RPMI7951 (cell line): ENCODE measurements around the gene VTI1A. TPM values are rescaled to one million over a fixed set of nuclear protein-coding genes. Genes with fewer than 3 reads are reported as not detected.

Source experiments
- DNase-seq: peaks from one replicate; pipeline ENCODE4 v3.0.0-alpha.2; 2012; ENCODE audit warnings: low read depth
- total RNA-seq: library from RNA; depleted of rRNA; stranded (reverse); fragments of >200 nt; shearing (Covaris generic); gene quantifications from 2 replicates; pipeline ENCODE4 v1.2.3, GENCODE V29; 2014

The VTI1A gene
- total RNA-seq, 1 experiment from 2014 or later = 22.9 TPM

DNA sequence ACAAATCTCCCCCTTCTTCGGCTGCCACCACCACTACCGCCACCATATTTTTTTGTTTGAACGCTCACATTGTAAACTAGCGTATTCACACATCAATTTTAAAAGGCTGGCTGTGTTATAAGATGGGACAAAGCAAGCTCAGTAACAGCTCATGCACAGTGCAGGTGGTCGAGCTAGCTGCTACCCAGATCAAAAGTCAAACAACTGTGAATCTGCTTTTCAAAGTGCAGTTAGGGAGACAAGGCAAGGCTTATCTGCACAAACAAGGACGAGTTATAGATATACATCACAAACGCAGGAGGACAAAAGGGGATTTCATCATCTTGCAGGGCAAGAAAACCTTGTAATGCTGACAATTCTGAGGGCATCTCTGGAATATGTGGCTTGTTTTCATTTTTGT, 231.6 kb downstream of the VTI1A start:
- DNase-seq = no peak

GRCh38 chr10:112678987-112679386, 232.0 kb downstream of the VTI1A start:
- no peak for DNase-seq

- no peak for DNase-seq
Observed at GRCh38 chr10:112679392-112679791, 232.4 kb downstream of the VTI1A start.

GRCh38 chr10:112680586-112680985, 233.6 kb downstream of the VTI1A start:
- no peak for DNase-seq

DNA sequence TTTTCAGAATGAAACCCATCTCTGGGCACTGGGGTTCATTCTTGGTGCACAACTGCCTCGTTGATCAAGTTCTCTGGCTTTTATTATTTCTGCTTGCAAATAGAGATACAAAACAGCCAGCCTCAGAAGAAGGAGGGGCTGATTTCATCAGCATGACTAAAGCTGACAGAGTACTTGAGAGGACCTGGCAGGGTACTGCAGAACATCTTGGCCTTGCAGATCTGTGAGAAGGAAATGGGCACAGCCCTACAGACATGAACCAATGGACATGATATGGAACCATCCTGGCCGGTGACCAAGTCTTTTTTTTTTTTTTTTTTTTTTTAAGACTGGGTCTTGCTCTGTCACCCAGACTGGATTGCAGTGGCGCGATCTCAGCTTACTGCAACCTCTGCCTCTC, 240.6 kb downstream of the VTI1A start:
- no peak for DNase-seq

DNA sequence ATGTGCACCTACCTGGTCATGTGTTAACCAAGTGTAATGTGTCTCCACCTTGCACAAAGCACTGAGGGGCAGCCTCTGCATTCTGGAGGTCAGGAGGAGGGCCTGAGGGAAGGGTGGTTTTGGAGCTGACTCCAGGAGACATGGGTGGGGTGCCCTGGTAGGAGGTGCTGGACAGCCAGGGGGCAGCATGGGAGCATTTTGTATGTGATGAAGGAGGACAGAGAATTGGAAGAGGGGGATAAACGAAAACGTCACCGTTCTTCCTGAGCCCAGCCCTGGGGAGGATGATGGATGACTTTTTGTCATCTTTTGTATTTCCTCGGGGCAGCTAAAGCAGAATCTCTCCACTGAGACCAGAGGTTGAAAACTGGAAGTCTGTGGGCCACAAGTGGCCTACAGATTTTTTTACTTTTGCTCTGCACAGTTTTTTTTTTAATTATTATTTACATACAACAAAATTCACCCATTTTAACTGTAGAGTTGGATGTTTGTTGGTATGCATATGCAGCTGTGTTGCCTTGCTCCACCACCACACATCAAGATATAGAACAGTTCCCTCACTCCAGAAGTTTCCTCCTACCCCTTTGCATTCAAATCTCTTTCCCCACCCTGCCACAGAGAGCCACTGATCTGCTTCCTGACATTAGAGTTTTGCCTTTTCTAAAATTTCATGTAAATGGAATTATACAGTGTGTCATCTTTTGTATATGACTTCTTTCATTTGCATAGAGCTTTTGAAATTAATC, 242.5 kb downstream of the VTI1A start:
- DNase-seq = peak; percentile 7

DNA sequence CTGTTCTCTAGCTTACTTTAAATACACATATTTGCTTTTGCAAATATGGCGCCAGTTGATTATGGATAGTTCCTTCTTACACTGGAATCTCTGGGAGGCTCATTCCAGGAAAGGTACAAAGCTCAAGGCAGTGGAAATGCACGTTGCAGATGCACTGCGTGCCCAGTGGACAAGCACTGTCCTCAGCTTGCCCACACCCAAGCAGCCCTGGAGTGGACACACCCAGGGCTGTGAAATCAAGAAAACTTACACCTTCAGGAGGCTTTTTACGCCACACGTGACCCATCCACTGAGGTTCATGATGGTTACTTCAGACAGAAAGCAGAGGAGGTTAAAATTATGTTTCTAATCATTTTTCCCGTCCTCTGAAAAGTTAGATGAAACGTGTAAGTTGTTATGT, 248.5 kb downstream of the VTI1A start:
- no peak for DNase-seq

GRCh38 chr10:112696592-112696991, 249.6 kb downstream of the VTI1A start:
- DNase-seq = no peak

DNA sequence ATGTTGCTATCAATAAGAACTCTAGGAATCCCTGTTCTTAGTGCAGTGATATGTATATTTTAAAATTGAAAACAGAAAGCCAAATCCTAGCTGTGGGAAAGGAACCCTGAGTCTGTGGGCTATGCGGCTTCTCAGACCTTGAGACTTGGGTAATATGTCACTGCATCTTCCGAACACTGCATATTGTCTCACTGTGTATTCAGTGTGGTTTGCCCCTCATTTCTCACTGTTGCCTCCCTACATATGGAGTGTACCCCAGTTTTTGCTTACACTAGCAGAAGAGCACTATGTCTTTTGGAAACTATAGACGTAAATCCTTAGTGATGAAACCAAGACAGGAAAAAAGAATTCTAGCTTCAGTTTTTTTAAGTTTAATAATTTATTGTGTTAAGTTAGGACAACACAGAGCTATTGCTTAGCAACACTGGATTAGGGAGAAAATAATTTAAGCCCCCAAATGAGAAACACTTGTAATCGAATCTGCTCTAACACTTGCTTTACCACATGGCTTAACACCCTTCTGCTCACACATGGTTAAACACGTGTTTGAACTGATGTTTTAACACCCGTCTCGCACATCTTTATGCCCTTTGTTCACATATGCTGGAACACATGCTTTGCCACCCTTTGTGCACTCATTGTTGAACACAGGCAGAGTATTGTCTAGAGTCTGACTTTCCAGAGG, 251.3 kb downstream of the VTI1A start:
- DNase-seq = no peak

GRCh38 chr10:112698818-112699164, 251.8 kb downstream of the VTI1A start:
- DNase-seq = no peak

DNA sequence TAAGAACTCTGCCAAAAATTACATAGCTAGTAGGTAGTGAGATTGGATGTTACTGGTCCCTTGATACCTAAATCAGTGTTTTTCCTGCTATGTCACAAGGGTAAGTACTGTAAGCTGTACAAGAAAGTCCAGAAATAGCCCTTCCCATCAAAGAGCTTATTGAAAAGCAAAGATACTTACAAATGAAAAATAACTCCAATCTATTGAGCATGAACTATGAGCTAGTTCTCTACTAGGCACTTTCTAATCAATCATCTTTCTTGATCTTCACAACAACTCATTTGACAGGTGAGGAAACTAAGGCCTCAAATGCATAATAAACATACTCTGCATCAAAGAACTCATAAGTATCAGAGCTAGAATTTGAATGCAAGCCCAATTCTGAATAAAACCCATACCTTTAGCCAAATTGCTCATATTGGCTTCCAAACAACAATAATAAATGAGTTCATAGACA, 253.2 kb downstream of the VTI1A start:
- DNase-seq = no peak

DNA sequence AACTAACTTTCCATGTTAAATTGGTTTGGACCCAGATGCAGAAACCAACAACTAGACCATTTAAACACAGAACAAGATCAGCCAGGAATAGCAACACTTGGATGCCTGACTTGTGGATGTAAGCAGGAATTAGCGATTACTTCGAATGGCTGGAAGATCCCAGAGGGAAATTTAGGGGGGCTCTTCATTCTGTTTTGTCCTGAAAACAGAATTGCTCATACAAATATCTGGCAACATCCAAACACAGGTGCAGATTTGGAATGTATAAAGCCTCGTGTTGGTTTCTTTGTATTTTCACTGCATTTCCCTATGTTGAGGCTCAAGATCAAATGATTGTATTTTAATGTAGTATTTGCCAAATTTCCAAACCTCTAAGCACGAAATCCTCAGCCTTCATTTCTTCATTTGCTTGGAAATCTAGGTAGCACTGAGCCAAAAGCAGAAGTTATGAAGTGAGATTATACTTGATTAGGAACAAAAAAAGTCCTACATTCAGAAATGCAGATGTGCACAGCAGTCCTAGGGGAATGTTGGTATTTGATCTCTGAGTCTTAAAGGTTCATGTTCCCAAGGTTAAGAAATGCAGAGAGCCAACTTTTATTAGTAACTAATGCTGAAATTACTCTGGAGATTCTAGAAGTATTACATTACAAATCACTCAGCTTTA, 254.3 kb downstream of the VTI1A start:
- no peak for DNase-seq

DNA sequence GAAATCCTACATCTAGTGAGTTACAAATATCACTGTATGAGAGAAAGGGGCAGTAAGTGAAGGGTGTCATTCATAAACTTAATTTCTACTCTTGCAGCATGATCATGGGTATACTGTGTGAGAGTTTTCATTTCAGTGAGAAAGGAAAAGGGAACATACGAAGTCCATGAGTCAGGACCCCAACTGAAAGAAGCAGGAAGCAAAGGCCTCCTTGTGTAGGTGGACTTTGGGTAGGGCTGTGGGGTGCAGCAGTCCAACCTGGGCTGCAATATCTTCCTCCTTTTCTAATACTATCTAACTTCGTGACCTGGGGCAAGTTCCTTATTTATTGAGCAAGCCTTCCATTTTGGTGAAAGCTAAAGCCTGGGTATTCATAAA, 254.9 kb downstream of the VTI1A start:
- no peak for DNase-seq

DNA sequence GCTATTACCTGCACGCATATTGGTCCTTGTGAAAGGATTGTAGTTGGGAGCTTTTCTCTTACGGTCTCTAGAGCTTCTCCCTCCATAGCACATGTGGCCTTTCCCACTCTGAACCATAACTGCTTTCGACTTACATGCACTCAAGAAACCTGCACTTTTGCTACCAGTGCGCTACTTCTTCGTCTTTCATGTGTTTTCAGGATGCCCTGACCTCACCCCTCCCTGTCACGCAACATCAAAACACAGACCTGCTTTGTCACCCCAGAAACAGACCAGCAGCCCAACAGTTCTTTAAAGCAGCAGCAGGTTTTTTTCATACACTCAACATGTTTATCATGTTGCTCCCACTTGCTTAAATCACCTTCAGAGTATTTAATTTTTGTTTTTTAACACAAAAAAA, 259.6 kb downstream of the VTI1A start:
- no peak for DNase-seq

- no peak for DNase-seq
Observed at GRCh38 chr10:112708461-112708860, 261.4 kb downstream of the VTI1A start.

DNA sequence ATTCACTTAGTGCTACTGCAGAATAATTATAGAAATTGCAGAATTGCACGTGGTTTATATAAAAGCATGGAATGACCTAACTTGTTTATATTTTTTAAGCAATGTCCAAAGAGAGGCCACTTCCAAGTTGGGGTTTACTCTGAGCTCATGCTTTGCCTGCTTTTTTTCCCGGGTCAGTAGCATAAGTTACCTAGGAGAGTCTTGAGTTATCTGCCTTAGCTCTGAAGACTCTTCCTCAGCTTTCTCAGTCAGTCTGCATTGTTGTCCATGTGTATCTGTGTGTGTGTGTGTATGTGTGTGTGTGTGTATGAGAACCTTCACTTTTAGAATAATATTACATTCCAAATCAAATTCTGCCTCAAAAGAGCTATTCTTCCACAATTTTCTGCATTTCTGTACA, 263.5 kb downstream of the VTI1A start:
- no peak for DNase-seq

GRCh38 chr10:112711366-112711765, 264.4 kb downstream of the VTI1A start:
- peak; percentile 64 for DNase-seq

DNA sequence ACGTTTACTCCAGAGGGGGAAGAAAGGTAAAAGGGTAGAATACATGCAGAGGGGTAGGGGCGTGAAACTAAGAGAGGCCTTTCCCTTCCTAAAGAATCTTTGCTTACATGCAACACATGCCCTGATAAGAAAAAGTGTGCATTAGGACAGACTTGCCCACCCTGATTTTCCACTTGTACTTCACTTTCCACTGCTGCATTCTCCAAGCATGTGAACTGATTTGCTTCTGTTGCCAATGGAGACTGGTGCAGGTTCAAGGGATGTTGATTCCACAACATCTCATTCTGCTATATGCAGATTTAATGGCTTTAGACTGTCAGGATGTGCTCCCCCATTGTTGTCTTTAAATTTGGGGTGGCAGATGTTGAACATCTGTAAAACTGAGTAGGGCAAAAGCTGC, 265.5 kb downstream of the VTI1A start:
- no peak for DNase-seq

GRCh38 chr10:112713411-112713810, 266.4 kb downstream of the VTI1A start:
- DNase-seq = no peak

- no peak for DNase-seq
Observed at GRCh38 chr10:112715581-112715980, 268.6 kb downstream of the VTI1A start.

GRCh38 chr10:112716076-112716475, 269.1 kb downstream of the VTI1A start:
- DNase-seq = no peak

DNA sequence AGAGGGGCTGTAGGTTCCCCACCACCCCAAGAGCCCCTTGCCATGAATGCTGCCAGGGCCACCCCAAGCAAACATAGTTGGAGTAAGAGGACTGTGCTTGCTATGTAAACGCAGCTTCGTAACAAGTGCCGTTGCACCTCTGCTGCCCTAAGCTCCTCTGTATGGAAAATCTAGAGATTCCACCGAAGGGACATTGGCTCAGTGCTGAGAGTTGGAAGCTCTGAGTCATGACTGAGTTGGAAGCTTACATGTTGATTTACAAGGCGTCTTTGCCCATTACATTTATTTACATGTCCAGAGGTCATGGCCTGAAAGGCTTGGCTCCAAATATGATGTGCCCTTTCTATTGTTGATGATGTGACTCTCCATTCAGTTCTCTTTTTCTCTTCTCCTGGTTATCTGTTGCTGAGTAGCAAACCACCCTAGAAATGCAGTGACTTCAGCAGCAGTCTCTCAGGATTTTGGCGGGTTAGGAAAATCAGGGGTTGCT, 270.0 kb downstream of the VTI1A start:
- peak; percentile 37 for DNase-seq

GRCh38 chr10:112720178-112720577, 273.2 kb downstream of the VTI1A start:
- DNase-seq = no peak
